Vagina (tissue), 2 donors: ENCODE results near the gene SERPINE2. TPM values are rescaled to one million over a fixed set of nuclear protein-coding genes. Genes with fewer than 3 reads are reported as not detected.

Source experiments
- DNase-seq, 2 donors: peaks; one replicate each; pipeline ENCODE4 v3.0.0-alpha.2; 2017; ENCODE audit errors: extremely low spot score in 2 of 2
- H3K27ac ChIP-seq: fragments of 200-600 bp; sonication (generic); one replicate; pipeline ENCODE4 v1.5.1; 2019
- H3K27me3 ChIP-seq: fragments of 200-600 bp; sonication (generic); one replicate; pipeline ENCODE4 v1.5.1; 2019
- H3K36me3 ChIP-seq, 2 donors: fragments of 200-600 bp; sonication (generic); one replicate each; pipeline ENCODE4 v1.5.1; 2017 to 2019
- H3K4me1 ChIP-seq: fragments of 200-600 bp; sonication (generic); one replicate; pipeline ENCODE4 v1.5.1; 2019
- H3K4me3 ChIP-seq, 2 donors: fragments of 200-600 bp; sonication (generic); 1 replicate in 1 of 2; 2 replicates in 1 of 2; pipeline ENCODE4 v1.5.1; 2016 to 2019
- H3K9me3 ChIP-seq: fragments of 200-600 bp; sonication (generic); one replicate; pipeline ENCODE4 v1.5.1; 2019
- POLR2A ChIP-seq, 2 donors: fragments of 450-650 bp; IDR thresholded peaks; one replicate each; pipeline ENCODE4 v1.6.1; 2017; ENCODE audit warnings: antibody characterized with exemption in 2 of 2, mild to moderate bottlenecking in 2 of 2, moderate library complexity in 2 of 2
- POLR2AphosphoS5 ChIP-seq, 2 donors: sonication (generic); formaldehyde crosslinking; IDR thresholded peaks; one replicate each; pipeline ENCODE4 v1.9.0; 2017; ENCODE audit warnings: antibody characterized with exemption in 2 of 2, mild to moderate bottlenecking in 2 of 2, low read depth in 1 of 2; ENCODE audit not compliant: insufficient read depth in 1 of 2
- intact Hi-C: fragments of 100-400 bp; cut with DNase I; formaldehyde crosslinking; loops from one replicate; pipeline ENCODE4 v1.15.1; 2023
- total RNA-seq: library from RNA; depleted of rRNA; stranded (reverse); fragments of >200 nt; gene quantifications from one replicate; pipeline ENCODE4 v1.2.3, GENCODE V29; 2016
- TF ChIP-seq, protein P1 (sequence below), 3 experiments: fragments of 450-650 bp in 2 of 3; fragments of 200-600 bp in 1 of 3; sonication (generic) in 1 of 3; IDR thresholded peaks; one replicate each; pipeline ENCODE4 v1.5.1; 2017 to 2019; ENCODE audit warnings: antibody characterized with exemption in 3 of 3, mild to moderate bottlenecking in 2 of 3, moderate library complexity in 2 of 3

The SERPINE2 gene
- total RNA-seq, 1 donor from 2014 or later = 52.3 TPM

DNA sequence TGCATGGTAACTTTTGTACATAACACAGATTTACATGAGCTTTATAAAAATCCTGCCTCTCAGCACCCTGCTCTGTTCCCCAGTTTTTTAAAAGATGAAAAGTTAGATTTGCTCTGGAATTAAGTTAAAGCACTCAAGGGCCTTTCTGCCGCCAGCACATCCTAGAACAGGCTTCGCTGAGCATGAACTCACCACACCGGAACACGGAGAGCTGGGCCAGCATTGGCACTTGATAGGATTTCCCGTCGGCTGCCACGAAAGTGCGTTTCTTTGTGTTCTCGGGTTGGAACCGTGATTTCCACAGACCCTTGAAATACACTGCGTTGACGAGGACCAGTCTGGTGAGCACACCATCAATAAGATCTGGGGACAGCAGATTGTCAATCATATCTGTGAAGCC, 47.5 kb downstream of the SERPINE2 start:
- no peak overlapping the region for H3K4me3 ChIP-seq
- no peaks in the 10 kb centered on the region for H3K4me1 ChIP-seq
- H3K27ac ChIP-seq = no peak overlapping the region
- H3K9me3 ChIP-seq = no peaks in the 10 kb centered on the region
- no peaks in the 10 kb centered on the region for H3K27me3 ChIP-seq
- H3K36me3 ChIP-seq = no peaks in the 10 kb centered on the region
- no peak for DNase-seq
- TF ChIP-seq, protein P1, sequence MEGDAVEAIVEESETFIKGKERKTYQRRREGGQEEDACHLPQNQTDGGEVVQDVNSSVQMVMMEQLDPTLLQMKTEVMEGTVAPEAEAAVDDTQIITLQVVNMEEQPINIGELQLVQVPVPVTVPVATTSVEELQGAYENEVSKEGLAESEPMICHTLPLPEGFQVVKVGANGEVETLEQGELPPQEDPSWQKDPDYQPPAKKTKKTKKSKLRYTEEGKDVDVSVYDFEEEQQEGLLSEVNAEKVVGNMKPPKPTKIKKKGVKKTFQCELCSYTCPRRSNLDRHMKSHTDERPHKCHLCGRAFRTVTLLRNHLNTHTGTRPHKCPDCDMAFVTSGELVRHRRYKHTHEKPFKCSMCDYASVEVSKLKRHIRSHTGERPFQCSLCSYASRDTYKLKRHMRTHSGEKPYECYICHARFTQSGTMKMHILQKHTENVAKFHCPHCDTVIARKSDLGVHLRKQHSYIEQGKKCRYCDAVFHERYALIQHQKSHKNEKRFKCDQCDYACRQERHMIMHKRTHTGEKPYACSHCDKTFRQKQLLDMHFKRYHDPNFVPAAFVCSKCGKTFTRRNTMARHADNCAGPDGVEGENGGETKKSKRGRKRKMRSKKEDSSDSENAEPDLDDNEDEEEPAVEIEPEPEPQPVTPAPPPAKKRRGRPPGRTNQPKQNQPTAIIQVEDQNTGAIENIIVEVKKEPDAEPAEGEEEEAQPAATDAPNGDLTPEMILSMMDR (IDR thresholded peaks at IDR 0.05) = no peak
- TF ChIP-seq POLR2A (IDR thresholded peaks at IDR 0.05) (no peak), POLR2AphosphoS5 (IDR thresholded peaks at IDR 0.05; ENCODE audit: insufficient read depth in 1 of 2, low read depth in 1 of 2) (no peak)
- intact Hi-C loops = loop anchor here (2.0 kb wide), 1 partner anchor 293 kb away; no protein-coding TSS in a partner anchor

DNA sequence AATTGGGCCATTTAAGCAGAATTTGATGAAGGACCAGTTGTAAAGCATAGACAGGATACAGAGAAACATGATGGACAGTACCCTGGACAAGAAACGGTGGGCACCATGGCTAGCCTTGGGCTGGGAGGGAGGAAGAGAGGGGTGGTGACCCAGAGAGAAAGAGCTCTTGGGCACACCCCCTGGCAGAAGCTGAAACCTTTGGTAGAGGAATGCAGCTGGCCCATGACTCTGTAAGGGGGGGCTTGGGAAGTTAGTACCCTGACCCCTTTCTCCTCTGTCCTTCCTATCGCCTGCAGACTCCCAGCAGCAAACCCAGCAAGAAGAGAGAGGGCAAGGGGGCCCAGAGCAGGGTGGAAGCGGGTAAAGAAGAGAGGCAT, 49.2 kb downstream of the SERPINE2 start:
- no peaks in the 10 kb centered on the region for H3K36me3 ChIP-seq
- DNase-seq = no peak
- H3K27ac ChIP-seq = no peak overlapping the region
- intact Hi-C loops = no loop called here
- H3K4me3 ChIP-seq = no peak overlapping the region
- no peaks in the 10 kb centered on the region for H3K27me3 ChIP-seq
- no peaks in the 10 kb centered on the region for H3K4me1 ChIP-seq
- TF ChIP-seq, protein P1 (IDR thresholded peaks at IDR 0.05) = no peak
- TF ChIP-seq POLR2AphosphoS5 (IDR thresholded peaks at IDR 0.05; ENCODE audit: insufficient read depth in 1 of 2, low read depth in 1 of 2) (no peak), POLR2A (IDR thresholded peaks at IDR 0.05) (no peak)
- H3K9me3 ChIP-seq = no peaks in the 10 kb centered on the region

DNA sequence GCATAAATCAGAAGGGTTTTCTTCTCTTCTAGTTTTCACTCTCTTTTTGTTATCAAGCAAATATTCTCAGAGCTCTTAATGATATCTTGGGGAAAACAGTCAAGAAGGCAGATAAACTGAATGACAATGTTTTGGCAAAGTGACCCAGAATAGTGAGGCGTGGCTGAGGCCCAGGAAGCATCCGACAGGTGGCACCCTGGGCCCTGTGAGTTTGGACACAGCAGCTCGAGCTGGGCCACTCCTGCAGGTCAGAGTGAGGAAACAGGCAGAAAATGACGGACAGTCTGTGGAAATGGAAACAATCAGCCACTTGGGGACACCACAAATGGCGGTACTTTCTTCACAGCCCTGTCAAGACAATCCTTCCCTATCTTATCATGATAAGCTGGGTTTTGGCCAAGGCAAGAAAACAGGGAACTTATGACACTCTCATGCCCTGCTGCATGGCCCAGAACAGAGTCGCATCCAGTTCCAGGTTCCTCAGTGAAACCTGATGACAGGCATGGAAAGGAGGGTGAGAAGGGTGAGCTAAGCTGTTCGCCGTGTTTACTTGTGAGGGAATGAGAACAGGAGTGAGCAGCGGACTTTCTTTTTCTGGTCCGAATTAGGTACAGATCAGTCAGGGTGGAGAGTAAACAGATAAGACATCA, 49.8 kb downstream of the SERPINE2 start:
- Histone ChIP-seq H3K36me3 (no peaks in the 10 kb centered on the region), H3K4me3 (no peak overlapping the region), H3K27ac (no peak overlapping the region), H3K4me1 (no peaks in the 10 kb centered on the region), H3K9me3 (no peaks in the 10 kb centered on the region), H3K27me3 (no peaks in the 10 kb centered on the region)
- DNase-seq = no peak
- intact Hi-C loops = no loop called here
- TF ChIP-seq POLR2AphosphoS5 (IDR thresholded peaks at IDR 0.05; ENCODE audit: insufficient read depth in 1 of 2, low read depth in 1 of 2) = no peak
- TF ChIP-seq POLR2A (IDR thresholded peaks at IDR 0.05) = no peak
- TF ChIP-seq, protein P1 (IDR thresholded peaks at IDR 0.05) = no peak

DNA sequence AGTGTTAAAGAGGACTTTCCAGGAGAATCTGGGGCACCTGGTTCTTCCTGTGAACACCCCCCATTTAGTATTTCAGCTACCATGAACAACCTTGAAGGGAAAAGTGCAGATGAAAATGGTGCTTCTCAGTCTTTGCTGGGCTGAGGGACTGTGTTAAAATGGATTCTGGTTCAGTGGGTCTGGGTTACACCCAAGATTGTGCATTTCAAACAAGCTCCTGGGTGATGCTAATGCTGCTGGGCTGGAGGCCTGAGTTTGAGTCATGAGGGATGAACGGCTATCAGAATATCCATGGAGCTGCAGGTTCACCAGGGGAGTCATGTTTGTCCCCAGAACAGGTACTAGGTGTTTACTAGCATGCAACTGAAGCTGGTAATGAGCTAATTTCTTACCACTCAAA, 57.8 kb downstream of the SERPINE2 start:
- TF ChIP-seq POLR2AphosphoS5 (IDR thresholded peaks at IDR 0.05; ENCODE audit: insufficient read depth in 1 of 2, low read depth in 1 of 2) (no peak), POLR2A (IDR thresholded peaks at IDR 0.05) (no peak)
- TF ChIP-seq, protein P1 (IDR thresholded peaks at IDR 0.05) = no peak
- Histone ChIP-seq H3K27ac (no peak overlapping the region), H3K4me3 (no peak overlapping the region), H3K27me3 (no peaks in the 10 kb centered on the region), H3K9me3 (no peaks in the 10 kb centered on the region), H3K36me3 (peaks cover 0 to 9% of the 10 kb centered on the region in 2 donors), H3K4me1 (no peaks in the 10 kb centered on the region)
- intact Hi-C loops = no loop called here
- no peak for DNase-seq

DNA sequence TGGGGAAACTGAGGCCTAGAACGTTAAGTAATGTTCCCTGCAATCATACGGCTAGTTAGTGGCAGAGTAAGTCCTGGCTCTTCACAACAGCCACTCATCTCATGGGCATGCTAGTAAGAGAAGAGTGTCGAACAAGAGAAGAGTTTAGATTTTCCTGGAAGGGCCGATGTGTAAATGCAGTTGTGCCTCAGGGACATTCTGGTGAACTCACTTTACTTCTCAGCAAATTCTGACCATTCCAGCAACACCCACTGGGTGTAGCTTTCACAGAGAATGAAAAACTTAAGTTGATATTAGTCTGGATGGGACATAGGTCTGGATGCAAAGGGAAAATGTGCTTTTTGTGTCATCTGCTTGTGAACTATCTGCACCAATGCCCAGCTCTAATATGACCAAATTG, 58.3 kb downstream of the SERPINE2 start:
- intact Hi-C loops = no loop called here
- Histone ChIP-seq H3K4me1 (no peaks in the 10 kb centered on the region), H3K27ac (no peak overlapping the region), H3K27me3 (no peaks in the 10 kb centered on the region), H3K9me3 (no peaks in the 10 kb centered on the region), H3K4me3 (no peak overlapping the region), H3K36me3 (peaks cover 0 to 9% of the 10 kb centered on the region in 2 donors)
- no peak for DNase-seq
- TF ChIP-seq, protein P1 (IDR thresholded peaks at IDR 0.05) = no peak
- TF ChIP-seq POLR2A (IDR thresholded peaks at IDR 0.05) = no peak
- TF ChIP-seq POLR2AphosphoS5 (IDR thresholded peaks at IDR 0.05; ENCODE audit: insufficient read depth in 1 of 2, low read depth in 1 of 2) = no peak
